Stimulated activated CD8-positive, alpha-beta memory T cell treated with anti-CD3 and anti-CD28 coated beads, Interleukin-12 subunit alpha, Interleukin-12 subunit beta, amount 100 ng/mL, for 24 hours (primary cell): Measurements from ENCODE around the gene DDIT4L.
"Not testable (repeated sequence)": the region's sequence is repeated elsewhere in the genome, so short reads cannot be mapped to it uniquely, and the experiment has no call there.

Source experiments
- DNase-seq: peaks from one replicate; pipeline ENCODE4 v3.0.0-alpha.2; 2020; ENCODE audit errors: extremely low read depth

Gene DDIT4L

GRCh38 chr4:100166297-100167039, 23.8 kb downstream of the DDIT4L start:
- DNase-seq: no peak

- no peak for DNase-seq
These were observed 24.5 kb downstream of the DDIT4L start for GRCh38 chr4:100165809-100166208.

- DNase-seq: no peak
These were observed 25.2 kb downstream of the DDIT4L start for GRCh38 chr4:100164808-100165760.

- DNase-seq: no peak
These were observed 28.1 kb downstream of the DDIT4L start for GRCh38 chr4:100162027-100162685.

- no peak for DNase-seq
These were observed 41.1 kb downstream of the DDIT4L start for GRCh38 chr4:100149190-100149589.

GRCh38 chr4:100147684-100148083, 42.6 kb downstream of the DDIT4L start:
- no peak for DNase-seq

- no peak for DNase-seq
These were observed 43.1 kb downstream of the DDIT4L start for GRCh38 chr4:100147198-100147597.

GRCh38 chr4:100146756-100147155, 43.5 kb downstream of the DDIT4L start:
- DNase-seq: no peak

- DNase-seq: not testable (repeated sequence)
These were observed 52.9 kb downstream of the DDIT4L start for GRCh38 chr4:100137320-100137719.
